NCI-H446 treated with DMSO at 0.1 percent for 48 hours (cell line): ENCODE results near the gene P4HB.

Experiments used
- DNase-seq: peaks from one replicate; lab custom pipeline; 2025; lab: John Stamatoyannopoulos, UW

The P4HB gene

DNA sequence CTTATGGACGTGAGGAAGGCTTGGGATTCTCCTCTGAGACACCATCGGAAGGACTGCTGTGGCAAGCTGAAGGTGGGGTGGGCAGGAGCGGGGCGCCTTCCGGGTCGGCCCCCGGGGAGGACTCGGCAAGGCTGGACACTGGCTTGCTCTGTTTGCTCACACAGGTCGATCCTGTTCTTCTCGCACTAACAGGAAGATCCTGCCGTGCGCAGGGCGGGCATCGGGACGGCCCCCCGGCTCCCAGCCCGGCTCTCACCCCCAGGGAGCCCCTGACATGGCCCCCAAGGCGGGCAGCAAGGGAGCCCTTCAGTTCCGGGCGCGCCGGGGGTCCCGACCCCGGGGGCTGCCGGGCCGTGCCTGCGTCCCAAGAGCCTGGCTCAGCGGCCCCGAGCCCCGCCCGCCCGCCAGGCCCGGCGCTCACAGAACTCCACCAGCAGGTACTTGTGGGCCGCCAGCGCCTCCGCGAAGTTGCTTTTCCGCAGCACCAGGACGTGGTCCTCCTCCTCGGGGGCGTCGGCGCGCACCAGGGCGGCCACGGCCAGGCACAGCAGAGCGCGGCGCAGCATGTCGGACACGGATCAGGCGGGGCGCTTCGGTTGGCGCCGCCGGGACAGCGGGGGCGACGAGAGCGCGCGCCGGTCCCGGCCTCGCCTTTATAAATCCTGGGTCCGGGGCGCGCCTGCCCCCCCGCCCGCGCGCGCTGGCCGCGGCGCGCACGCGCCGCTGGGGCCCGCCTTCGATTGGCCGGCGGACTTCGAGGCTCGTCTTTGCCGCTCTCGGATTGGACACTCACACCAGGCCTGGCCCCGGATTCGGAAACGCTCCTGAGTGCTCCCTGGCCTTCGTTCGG, at the start of gene P4HB:
Gene P4HB (minus strand): TSS at position 630 of the 850 bp plus-strand sequence. CDS start 64 bp downstream, at position 566.
- no peak for DNase-seq

DNA sequence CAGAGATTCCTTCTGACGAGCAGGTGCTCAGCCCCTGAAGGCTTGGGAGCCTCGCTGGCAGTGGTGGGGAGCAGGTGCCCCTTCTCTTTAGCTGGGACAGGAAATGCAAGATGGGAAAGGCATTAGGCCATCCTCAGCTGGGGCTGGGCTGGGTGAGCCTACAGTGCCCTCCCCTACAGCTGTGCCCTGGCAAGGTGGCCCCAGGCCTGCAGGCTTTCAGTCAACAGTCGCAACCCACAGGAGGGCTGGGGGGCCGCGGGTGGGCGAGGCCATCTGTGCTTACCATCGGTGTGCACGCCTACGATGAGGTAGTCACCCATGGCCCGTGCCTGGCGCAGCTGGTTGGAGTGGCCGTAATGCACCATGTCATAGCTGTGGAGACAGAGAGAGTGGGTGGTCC, 48.9 kb upstream of the P4HB start:
- no peak for DNase-seq

GRCh38 chr17:81908793-81909192, 48.5 kb upstream of the P4HB start:
- no peak for DNase-seq

DNA sequence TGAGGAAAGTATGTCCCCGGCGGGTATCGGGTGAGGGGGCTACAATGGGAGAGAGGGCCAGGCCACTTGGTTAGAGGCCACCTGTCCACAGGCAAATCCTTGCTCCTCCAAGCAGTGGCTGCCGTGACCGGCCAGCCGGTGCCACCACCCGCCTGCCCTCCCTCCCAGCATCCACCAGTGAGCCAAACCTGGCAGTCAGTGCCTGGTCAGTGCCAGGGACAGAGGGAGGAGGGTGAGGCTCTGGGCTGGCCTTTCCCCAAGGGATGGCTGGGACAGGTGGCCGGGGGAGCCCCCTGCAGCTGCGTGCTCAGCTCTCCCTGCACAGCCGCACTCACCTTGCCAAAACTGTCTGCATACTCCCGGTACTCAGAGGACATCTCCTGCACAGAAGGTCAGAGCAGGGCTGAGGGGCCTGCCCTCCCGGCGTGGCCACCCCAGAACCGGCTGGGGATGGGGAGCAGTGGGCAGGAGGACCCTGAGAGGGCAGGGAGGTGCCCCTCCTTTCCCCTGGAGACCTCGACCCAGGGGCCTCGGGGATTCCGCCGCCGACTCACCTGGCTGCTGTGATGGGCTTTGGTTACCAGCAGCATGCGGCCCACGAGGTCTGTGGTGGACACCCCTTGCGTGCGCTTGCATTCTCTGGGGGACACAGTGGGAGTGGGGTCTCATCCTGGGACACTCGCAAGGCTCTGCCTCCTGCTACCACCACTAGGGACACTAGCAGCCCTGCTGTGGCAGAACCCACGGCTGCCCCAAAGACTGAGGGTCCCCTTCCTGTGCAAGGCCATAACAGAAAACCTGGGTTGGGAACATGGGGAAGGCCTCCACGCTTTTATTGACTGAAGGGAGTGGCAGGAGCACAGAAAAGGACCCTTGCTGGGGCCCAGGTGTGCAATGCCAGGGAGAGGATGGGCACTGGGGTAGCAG, 47.1 kb upstream of the P4HB start:
- DNase-seq: no peak

DNA sequence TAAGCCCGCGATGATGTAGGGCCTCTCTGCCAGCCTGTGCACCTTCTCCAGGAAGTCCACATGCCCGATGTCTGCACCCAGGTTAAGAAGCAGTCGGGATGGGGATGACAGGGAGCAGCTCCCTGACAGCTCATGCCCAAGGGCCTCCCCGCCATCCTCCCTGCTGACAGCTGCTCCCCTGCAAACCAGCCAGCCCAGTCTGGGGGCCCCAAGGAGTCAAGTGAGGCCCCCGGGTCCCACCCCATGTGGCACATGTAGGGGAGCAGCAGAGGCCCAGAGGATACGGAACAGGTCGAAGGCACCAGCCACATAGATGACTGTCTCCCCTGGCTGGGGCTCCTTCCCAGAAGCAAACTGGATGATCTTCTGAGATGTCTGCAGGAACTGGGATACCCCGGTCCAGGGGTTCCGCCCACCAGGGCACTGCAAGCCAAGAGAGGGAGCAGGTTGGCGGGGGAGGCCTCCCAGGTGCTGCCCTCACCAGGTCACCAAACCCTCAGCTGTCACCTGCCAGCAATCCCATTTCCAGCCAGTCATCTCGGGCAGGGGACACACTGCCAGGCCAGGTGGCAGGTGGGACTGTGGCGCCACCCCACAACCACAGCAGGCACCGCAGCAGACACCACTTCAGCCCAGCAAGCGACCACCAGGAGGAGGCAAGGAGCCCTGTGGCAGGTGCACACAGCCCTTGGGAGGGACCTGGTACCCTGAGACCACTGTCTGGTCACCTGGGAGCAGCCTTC, 46.3 kb upstream of the P4HB start:
- no peak for DNase-seq

- DNase-seq: no peak
Observed at GRCh38 chr17:81905993-81906392, 45.7 kb upstream of the P4HB start.

GRCh38 chr17:81905424-81905875, 45.1 kb upstream of the P4HB start:
- no peak for DNase-seq

DNA sequence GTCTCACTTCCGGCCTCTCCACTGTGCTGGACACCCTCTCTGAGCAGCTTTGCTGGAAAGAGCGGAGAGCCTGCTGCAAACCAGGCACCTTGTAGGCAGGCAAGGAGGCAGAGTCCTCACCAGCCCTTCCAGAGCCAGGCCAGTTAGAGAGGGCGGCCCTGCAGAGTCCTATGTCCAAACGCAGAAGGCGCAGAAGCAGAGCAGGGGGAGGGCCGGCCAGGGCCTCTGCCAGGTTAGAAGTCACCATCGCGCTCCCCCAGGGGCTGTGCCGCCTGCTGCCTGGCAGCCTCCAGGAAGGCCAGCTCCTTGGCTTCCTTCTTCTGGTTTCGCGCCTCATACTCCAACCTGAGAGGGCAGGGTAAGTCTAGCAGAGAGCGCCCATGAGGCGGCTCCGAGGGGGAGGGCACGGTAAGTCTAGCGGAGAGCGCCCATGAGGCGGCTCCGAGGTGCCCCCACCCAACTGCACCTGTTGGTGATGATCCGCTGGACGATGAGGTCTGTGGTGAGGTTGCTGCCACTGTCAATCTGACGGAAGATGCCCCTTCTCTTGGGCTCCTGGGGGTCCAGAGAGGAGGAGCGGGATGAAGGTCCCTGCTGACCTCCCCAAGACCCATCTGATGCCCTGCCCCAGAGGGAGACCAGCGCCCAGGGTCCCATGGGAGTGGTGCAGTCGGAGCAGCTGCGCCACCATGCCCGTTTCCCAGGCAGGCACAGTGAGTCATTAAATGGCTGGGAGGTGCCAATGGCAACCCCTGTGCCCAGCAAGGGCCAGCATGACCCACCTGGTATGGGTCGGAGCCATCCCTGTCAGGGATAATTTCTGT, 44.5 kb upstream of the P4HB start:
- no peak for DNase-seq

DNA sequence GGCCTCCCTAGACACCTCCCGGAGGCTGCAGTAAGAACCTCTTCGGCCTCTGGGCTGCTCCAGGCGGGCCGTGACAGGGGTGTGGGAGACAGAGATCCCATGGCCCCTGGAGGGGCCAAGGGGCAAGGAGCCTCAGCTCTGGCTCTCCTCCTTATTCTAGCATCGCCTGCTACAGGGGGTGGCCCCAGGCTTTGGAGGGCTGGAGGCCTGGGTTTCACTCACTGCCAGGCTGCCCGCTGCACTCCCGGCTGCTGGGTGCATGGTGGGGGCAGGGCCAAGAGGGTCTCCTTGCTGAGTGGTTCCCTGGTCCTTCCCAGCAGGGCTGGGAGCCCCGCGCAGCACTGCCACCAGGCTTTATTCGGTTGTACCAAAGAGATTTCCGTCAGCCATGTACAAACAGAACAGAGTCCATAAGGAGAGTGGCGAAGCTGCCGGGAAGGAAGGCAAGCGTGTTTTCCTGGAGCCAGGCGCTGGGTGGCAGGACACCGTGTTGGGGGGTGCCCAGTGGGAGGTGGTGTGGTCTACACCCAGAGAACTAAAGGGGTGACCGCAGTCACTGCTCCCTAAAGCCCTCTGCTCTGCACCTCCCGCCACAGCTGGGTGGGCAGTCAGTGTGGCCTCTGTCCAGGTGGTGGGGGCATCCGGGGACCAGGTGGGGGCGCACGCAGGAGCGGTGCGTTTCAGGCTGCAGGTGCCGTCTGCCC, 43.7 kb upstream of the P4HB start:
- no peak for DNase-seq

DNA sequence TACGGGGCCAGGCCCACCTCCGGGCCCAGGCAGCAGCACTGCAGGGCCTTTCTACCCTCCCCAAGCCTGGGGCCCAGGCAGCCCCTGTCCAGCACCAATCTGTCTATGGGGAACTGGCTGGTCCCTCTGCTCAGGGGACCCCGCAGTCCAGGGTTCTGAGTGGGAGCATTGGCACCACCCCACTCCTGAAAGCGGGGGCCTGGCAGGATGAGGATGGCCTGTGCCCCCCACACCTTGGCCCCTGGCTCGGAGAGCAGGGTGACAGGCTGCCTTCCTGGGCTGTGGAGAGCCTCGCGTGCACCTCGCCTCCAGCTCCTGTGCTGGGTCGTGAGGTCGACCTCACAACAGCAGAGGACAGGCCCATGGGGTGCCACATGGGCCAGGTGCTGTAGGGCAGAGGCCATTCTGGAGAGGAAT, 43.1 kb upstream of the P4HB start:
- no peak for DNase-seq

DNA sequence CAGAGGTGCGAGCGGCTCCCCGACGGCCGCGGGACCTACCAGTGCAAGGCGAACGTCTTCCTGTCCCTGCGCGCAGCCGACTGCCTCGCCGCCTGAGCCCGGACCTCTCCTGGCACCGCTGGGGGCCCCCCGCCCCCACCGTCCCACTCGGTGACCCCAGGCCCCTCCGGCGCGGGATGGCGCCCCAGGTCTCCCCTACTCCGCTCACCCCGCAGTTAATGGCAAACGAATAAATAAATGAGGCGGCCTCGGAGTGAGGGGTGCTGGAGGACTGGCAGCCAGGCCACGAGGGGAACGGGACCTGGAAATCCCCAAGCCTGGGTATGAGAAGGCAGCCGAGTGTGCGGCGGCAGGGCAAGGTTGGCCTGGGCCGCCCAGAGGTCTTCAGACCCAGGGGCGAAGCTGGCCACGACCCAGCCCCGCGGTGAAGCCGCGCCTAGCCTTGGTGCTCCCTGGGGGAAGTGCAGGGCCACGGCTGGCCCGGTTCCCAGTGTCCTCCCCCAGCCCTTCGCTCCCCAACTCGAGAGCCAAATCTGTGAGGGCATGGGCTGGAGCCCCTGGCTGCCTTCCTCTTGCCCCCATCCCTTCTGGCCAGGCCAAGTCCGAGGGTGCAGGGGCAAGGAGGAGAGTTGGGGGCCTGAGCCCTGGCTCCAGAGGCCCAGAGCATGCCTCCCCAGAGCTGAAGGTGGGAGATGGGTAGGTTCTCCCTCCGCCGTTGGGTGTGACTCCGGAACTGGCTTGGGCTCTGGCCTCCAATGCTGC, 42.5 kb upstream of the P4HB start:
- DNase-seq: no peak

DNA sequence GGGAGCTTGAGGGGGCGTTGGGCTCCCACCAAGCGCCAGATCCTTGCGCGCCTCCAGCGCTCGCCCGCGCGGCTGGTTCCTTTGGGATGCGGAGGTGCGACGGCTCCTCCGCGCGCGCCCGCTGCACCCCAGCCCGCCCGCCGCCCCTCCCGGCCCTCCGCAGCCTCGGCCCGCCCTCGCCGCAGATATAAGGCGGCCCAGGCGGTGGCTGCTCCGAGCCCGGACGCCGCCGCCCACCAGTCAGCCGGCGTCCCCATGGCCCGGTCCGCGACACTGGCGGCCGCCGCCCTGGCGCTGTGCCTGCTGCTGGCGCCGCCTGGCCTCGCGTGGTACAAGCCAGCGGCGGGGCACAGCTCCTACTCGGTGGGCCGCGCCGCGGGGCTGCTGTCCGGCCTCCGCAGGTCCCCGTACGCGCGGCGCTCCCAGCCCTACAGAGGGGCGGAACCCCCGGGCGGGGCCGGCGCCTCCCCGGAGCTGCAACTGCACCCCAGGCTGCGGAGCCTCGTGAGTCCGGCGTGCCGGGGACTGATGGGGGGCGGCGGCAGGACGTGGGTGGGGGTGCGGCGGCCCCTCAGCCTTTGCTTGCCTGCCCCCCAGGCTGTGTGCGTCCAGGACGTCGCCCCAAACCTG, 41.8 kb upstream of the P4HB start, which contains the start of gene NPB:
Gene NPB (plus strand): TSS at position 216 of the 630 bp plus-strand sequence. CDS start 40 bp downstream, at position 256.
- DNase-seq: no peak

DNA sequence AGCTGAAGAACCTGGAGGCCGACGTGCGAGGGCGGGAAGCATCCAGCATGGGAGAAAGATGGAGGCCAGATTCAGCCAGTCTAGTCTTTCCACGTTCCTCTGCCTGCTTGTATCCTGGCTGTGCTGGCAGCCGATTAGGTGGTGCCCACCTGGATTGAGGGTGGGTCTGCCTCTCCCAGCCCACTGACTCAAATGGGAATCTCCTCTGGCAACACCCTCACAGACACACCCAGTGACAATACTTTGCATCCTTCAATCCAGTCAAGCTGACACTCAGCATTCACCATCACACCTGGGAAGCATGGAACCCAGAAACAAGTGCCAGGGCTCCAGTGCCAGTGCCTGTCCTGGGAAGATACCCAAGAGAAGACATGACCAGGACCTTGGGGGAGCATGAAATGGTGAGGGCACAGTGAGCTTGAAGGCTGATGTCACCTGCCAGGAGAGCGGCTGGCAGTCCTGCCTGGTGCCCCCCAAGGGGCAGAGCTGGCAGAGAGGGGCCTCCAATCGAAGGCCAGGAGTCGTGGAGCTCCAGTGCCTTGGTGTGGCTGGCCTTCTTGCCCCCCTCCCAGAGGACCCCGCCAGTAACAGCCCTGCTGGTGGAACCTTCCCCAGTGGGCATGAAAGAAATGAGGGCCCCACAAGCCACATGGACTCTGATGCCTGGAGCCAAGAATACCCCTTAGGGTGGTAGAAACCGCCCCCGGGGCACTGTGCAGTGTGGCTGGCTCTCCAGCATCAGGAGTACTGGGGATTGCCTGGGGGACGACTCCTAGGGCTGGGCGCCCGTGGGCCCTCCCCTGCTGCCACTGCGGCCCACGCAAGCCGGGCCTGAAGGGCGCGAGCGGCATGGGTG, 41.1 kb upstream of the P4HB start:
- no peak for DNase-seq

- no peak for DNase-seq
Observed at GRCh38 chr17:81900181-81900820, 40.0 kb upstream of the P4HB start.

DNA sequence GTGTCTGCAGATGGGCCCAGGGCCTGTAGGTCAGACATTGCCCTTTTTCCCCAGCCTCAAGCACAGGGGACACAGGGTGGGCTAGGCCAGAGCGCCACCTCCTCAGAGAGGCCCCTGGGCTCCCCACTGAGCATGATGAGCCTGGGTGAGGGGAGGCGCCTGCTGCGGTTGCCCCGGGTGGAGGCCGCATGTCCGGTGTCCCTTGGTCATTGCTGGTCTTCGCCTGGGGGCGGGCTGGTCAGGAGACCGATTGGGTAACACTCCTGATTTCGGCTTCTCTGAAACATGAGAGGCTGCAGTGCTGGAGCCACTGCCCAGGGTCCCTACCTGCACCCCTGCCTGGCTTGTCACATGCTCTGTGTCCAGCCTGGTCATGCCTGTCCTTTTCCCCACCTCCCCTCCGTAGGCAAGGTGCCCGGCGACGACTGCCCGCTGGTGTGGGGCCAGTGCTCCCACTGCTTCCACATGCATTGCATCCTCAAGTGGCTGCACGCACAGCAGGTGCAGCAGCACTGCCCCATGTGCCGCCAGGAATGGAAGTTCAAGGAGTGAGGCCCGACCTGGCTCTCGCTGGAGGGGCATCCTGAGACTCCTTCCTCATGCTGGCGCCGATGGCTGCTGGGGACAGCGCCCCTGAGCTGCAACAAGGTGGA, 39.3 kb upstream of the P4HB start:
- no peak for DNase-seq

GRCh38 chr17:81898885-81899284, 38.5 kb upstream of the P4HB start:
- DNase-seq: no peak
